HTERT RPE-1 (cell line): ENCODE measurements around the gene AVL9.
"Not testable (repeated sequence)": the region's sequence is repeated elsewhere in the genome, so short reads cannot be mapped to it uniquely, and the experiment has no call there.

ENCODE experiments used
- in situ Hi-C: fragments of 300-500 bp; cut with MboI; formaldehyde crosslinking; loops from 4 replicates; pipeline ENCODE4 v1.14.3; 2020; ENCODE audit warnings: low sequenced_read_pairs

AVL9 gene

GRCh38 chr7:32495298-32496051 is at the start of gene AVL9:
AVL9 (plus strand) TSS chr7:32495489; CDS start chr7:32495710, 221 bp downstream.
- in situ Hi-C loops = no loop called here

- in situ Hi-C loops = no loop called here
Measured at GRCh38 chr7:32447218-32447617, 48.1 kb upstream of the AVL9 start.

- in situ Hi-C loops = no loop called here
Measured at GRCh38 chr7:32453341-32454011, 41.8 kb upstream of the AVL9 start.

GRCh38 chr7:32458025-32458424 is 37.3 kb upstream of the AVL9 start:
- in situ Hi-C loops = no loop called here

- in situ Hi-C loops = no loop called here
Measured at GRCh38 chr7:32459788-32460187, 35.5 kb upstream of the AVL9 start.

GRCh38 chr7:32461484-32461883 is 33.8 kb upstream of the AVL9 start:
- in situ Hi-C loops = no loop called here

GRCh38 chr7:32462451-32462850 is 32.8 kb upstream of the AVL9 start:
- in situ Hi-C loops = no loop called here

GRCh38 chr7:32462977-32463376 is 32.3 kb upstream of the AVL9 start:
- in situ Hi-C loops = no loop called here

GRCh38 chr7:32464641-32465416 is 30.5 kb upstream of the AVL9 start:
- in situ Hi-C loops = not testable (repeated sequence)

- in situ Hi-C loops = not testable (repeated sequence)
Measured at GRCh38 chr7:32470004-32470403, 25.3 kb upstream of the AVL9 start.

GRCh38 chr7:32470871-32471270 is 24.4 kb upstream of the AVL9 start:
- in situ Hi-C loops = no loop called here

- in situ Hi-C loops = no loop called here
Measured at GRCh38 chr7:32472015-32472414, 23.3 kb upstream of the AVL9 start.

GRCh38 chr7:32474008-32474407 is 21.3 kb upstream of the AVL9 start:
- in situ Hi-C loops = no loop called here

GRCh38 chr7:32476816-32477648 is 18.3 kb upstream of the AVL9 start:
- in situ Hi-C loops = no loop called here

- in situ Hi-C loops = no loop called here
Measured at GRCh38 chr7:32477649-32477980, 17.7 kb upstream of the AVL9 start.

GRCh38 chr7:32479574-32480200 is 15.6 kb upstream of the AVL9 start:
- in situ Hi-C loops = no loop called here

GRCh38 chr7:32481176-32481575 is 14.1 kb upstream of the AVL9 start:
- in situ Hi-C loops = no loop called here

GRCh38 chr7:32481921-32482320 is 13.4 kb upstream of the AVL9 start:
- in situ Hi-C loops = no loop called here

GRCh38 chr7:32489788-32490126 is 5.5 kb upstream of the AVL9 start:
- in situ Hi-C loops = no loop called here

- in situ Hi-C loops = no loop called here
Measured at GRCh38 chr7:32490127-32490796, 5.0 kb upstream of the AVL9 start, which contains the start of gene LSM5. LSM5 (minus strand) TSS chr7:32490380; CDS start chr7:32490365, 15 bp downstream.
